NK-92 treated with Interleukin-12 subunit alpha and Interleukin-12 subunit beta, amount 100 ng/mL, for 24 hours (cell line): ENCODE data around the gene GLRX.

Experiments
- DNase-seq: peaks from one replicate; lab custom pipeline; 2025; lab: John Stamatoyannopoulos, UW

The GLRX gene

GRCh38 chr5:95780597-95780996, 41.9 kb downstream of the GLRX start:
- DNase-seq: no peak

- DNase-seq: no peak
Measured at GRCh38 chr5:95779611-95780010, 42.9 kb downstream of the GLRX start.

- no peak for DNase-seq
Measured at GRCh38 chr5:95778713-95779436, 43.7 kb downstream of the GLRX start.

- DNase-seq: no peak
Measured at GRCh38 chr5:95777441-95777840, 45.1 kb downstream of the GLRX start.

GRCh38 chr5:95773335-95774059, 49.0 kb downstream of the GLRX start:
- DNase-seq: no peak

- no peak for DNase-seq
Measured at GRCh38 chr5:95771892-95772291, 50.6 kb downstream of the GLRX start.

- no peak for DNase-seq
Measured at GRCh38 chr5:95770830-95771708, 51.5 kb downstream of the GLRX start.

GRCh38 chr5:95768731-95769130, 53.8 kb downstream of the GLRX start:
- DNase-seq: no peak

- DNase-seq: no peak
Measured at GRCh38 chr5:95763941-95764340, 58.6 kb downstream of the GLRX start.
